ENCODE measurements around the gene SYNPR.

SYNPR gene

DNA sequence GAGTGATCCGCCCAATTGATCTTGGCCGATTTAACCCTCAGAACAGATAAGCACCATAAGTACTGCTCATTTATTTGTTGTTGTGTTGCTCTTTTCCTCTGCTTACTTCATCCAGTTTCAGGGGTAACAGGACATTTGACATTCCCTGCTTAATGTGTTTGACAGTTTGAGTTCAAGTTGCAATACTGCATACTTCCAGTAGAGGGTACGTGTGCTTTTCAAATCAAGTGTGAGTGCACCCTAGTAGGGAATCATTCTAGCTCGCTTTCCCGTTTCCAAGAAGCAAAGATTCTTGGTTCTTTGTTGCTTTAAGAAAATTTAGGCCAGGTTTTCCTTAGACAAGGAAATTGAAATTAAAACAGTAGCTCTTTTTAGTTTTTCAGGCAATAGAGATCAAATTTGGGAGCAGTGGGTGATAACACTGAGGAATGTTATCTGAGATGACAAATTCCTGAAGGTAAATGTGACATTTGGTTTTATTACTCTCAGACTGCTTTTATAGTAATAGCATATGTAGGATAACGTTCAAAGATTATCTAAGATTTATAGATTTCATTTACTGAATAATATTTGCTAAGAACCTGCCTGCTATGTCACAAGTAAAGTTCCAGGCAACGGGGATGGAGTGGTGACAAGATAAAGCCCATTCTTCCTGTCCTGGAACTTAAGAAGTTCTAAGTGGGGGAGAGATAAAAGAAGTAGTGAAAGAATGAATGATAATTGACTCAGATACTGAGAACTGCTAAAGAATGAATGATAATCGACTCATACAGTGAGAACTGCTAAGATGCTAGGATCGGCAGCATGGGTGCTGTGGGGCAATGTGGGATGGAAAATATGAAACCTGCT is 73.3 kb downstream of the SYNPR start:
- peak; percentile 98 for TF ChIP-seq CTCF (conservative IDR thresholded peaks at IDR 0.05; ENCODE audit: low read length)

DNA sequence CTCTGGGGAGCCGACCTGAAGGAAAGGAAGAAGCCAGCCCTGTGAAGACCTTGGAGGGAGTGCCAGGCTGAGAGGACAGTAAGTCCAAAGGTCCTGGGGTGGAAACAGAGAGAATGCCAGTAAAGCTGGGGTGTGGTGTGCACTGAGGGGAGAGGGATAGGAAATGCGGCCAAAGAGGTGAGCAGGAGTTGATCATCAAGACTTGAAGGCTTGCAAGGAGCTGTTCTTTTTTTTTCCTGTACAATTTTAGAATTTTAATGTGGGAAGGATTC is 73.8 kb downstream of the SYNPR start:
- no peak for DNase-seq (ENCODE audit: low read depth)
- TF ChIP-seq CTCF (conservative IDR thresholded peaks at IDR 0.05; ENCODE audit: low read length) = no peak

More for the DNA sequence above, 73.3 kb downstream of the SYNPR start:
- DNase-seq (ENCODE audit: low read depth) = peak; percentile 72
- no peak overlapping the region for H3K4me3 ChIP-seq (ENCODE audit: low read length)

GRCh38 chr3:63353383-63353782 is 75.3 kb downstream of the SYNPR start:
- no peak overlapping the region for H3K4me3 ChIP-seq (ENCODE audit: low read length)
- peak; percentile 66 for DNase-seq (ENCODE audit: low read depth)
- TF ChIP-seq CTCF (conservative IDR thresholded peaks at IDR 0.05; ENCODE audit: low read length) = no peak

More for the DNA sequence above, 73.8 kb downstream of the SYNPR start:
- no peak overlapping the region for H3K4me3 ChIP-seq (ENCODE audit: low read length)

DNA sequence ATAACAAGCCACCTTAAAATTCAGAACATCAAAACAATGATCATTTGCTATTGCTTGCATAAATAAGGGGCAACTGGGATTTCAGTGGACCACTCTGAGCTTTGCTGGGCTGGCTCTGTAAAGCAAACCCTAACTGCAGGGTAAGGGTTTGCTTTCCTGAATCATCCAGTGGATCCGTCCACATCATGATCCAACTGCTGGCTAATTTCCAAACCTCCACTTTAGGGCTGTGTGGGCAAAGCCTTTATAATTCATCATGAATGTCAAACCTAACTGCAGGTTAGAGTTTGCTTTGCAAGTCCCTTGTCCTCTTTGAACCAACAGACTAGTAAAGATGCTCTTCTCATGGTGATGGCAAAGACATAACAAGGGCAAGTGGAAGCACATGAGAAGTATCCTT is 76.1 kb downstream of the SYNPR start:
- no peak for TF ChIP-seq CTCF (conservative IDR thresholded peaks at IDR 0.05; ENCODE audit: low read length)
- no peak for DNase-seq (ENCODE audit: low read depth)
- H3K4me3 ChIP-seq (ENCODE audit: low read length) = no peak overlapping the region

GRCh38 chr3:63355809-63356208 is 77.7 kb downstream of the SYNPR start:
- H3K4me3 ChIP-seq (ENCODE audit: low read length) = no peak overlapping the region
- DNase-seq (ENCODE audit: low read depth) = peak; percentile 75
- TF ChIP-seq CTCF (conservative IDR thresholded peaks at IDR 0.05; ENCODE audit: low read length) = no peak

DNA sequence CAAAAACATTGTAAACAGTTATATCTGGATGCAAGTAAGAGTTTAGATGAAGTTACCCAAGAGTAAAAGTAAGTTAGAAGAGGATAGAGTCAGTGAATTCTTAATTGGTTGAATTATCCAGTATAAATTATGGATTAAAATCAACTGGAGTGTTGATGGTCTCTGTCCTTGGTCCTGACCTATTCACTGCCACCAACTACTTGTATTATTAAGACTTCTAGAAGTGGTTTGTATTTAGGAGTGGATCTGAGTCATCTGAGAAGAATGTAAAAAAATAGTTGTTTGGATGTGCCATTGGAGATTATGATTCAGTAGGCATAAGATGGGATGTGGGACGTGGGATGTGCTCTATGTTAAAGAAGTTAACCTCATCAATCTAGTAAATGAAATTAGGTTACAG is 86.4 kb downstream of the SYNPR start:
- no peak for TF ChIP-seq CTCF (conservative IDR thresholded peaks at IDR 0.05; ENCODE audit: low read length)
- H3K4me3 ChIP-seq (ENCODE audit: low read length) = no peak overlapping the region
- peak; percentile 46 for DNase-seq (ENCODE audit: low read depth)

DNA sequence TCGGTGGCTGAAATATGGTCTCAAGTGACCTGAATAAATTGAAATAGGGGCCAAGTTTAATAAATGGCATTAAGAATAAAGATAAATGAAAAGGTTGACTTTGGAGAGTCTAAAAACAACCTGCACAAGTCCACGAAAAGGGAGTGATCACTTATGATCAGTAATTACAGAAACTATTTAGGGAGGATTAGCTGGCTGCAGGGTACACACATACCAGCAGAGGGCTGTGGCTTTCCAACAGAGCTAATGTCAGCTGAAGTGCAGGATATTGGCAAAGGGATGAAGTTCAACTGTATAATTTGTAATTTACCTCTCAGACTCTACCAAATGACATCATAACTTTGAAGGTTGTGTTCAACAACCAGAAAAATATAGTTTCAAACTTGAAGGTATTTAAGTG is 86.8 kb downstream of the SYNPR start:
- no peak for DNase-seq (ENCODE audit: low read depth)
- TF ChIP-seq CTCF (conservative IDR thresholded peaks at IDR 0.05; ENCODE audit: low read length) = peak; percentile 19; the same call in 1 of the 2 replicates
- no peak overlapping the region for H3K4me3 ChIP-seq (ENCODE audit: low read length)
